Adrenal gland (tissue), 5 donors: ENCODE data around the gene PTPRN2.

Experiments used
- POLR2A ChIP-seq, 2 donors: fragments of 450-650 bp; IDR thresholded peaks; one replicate each; pipeline ENCODE4 v1.6.1; 2017; ENCODE audit warnings: antibody characterized with exemption in 2 of 2, mild to moderate bottlenecking in 2 of 2, moderate library complexity in 1 of 2
- TF ChIP-seq, protein P1 (sequence below), 6 experiments: fragments of 450-650 bp in 4 of 6; fragments of 200-600 bp in 2 of 6; sonication (generic) in 1 of 6; IDR thresholded peaks; 1 replicate in 5 of 6; 2 replicates in 1 of 6; pipeline versions ENCODE4 v1.5.1 to v1.8.0; 2016 to 2021; ENCODE audit warnings: antibody characterized with exemption in 6 of 6, mild to moderate bottlenecking in 2 of 6, moderate library complexity in 1 of 6
- donor health status: DM: no; HTN: no; CAD: no.

DNA sequence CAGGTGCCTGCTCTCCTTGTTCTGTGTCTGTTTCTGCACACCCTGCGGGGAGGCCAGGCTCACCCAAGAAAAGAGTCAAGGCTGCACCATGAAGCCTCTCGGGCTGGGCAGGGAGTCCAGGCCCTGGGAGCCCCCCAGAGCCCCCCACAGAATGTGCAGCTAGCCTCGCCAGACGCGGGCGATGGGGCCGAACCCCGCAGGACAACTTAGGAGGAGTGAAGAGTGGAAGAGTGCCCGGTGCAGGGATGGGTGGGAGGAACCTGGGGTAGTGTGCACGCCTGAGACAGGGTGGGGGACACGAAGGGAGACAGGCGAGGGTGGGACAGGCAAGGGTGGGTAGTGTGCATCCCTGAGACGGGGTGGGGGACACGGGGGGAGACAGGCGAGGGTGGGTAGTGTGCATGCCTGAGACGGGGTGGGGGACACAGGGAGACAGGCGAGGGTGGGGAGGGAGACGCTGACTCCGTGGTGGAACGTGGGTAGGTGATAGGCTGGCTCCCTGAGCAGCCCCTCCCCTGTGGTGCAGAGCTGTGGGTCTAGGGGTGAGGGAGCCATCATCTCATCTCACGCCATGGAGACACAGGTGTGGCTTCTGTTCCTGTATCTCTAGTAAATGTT lies 635.5 kb downstream of the PTPRN2 start:
- TF ChIP-seq POLR2A (IDR thresholded peaks at IDR 0.05), result no peak
- TF ChIP-seq, protein P1, sequence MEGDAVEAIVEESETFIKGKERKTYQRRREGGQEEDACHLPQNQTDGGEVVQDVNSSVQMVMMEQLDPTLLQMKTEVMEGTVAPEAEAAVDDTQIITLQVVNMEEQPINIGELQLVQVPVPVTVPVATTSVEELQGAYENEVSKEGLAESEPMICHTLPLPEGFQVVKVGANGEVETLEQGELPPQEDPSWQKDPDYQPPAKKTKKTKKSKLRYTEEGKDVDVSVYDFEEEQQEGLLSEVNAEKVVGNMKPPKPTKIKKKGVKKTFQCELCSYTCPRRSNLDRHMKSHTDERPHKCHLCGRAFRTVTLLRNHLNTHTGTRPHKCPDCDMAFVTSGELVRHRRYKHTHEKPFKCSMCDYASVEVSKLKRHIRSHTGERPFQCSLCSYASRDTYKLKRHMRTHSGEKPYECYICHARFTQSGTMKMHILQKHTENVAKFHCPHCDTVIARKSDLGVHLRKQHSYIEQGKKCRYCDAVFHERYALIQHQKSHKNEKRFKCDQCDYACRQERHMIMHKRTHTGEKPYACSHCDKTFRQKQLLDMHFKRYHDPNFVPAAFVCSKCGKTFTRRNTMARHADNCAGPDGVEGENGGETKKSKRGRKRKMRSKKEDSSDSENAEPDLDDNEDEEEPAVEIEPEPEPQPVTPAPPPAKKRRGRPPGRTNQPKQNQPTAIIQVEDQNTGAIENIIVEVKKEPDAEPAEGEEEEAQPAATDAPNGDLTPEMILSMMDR (IDR thresholded peaks at IDR 0.05), result no peak
